Vagina (tissue), 2 donors: ENCODE measurements around the gene TIMM10. TPM values are rescaled to one million over a fixed set of nuclear protein-coding genes. Genes with fewer than 3 reads are reported as not detected.
A peak's percentile ranks its signal among the peaks of the same experiment; 100 is the strongest.

Source experiments
- DNase-seq, 2 donors: peaks; one replicate each; pipeline ENCODE4 v3.0.0-alpha.2; 2017; ENCODE audit errors: extremely low spot score in 2 of 2
- H3K27ac ChIP-seq: fragments of 200-600 bp; sonication (generic); one replicate; pipeline ENCODE4 v1.5.1; 2019
- H3K27me3 ChIP-seq: fragments of 200-600 bp; sonication (generic); one replicate; pipeline ENCODE4 v1.5.1; 2019
- H3K36me3 ChIP-seq, 2 donors: fragments of 200-600 bp; sonication (generic); one replicate each; pipeline ENCODE4 v1.5.1; 2017 to 2019
- H3K4me1 ChIP-seq: fragments of 200-600 bp; sonication (generic); one replicate; pipeline ENCODE4 v1.5.1; 2019
- H3K4me3 ChIP-seq, 2 donors: fragments of 200-600 bp; sonication (generic); 1 replicate in 1 of 2; 2 replicates in 1 of 2; pipeline ENCODE4 v1.5.1; 2016 to 2019
- H3K9me3 ChIP-seq: fragments of 200-600 bp; sonication (generic); one replicate; pipeline ENCODE4 v1.5.1; 2019
- CTCF ChIP-seq, 3 experiments: fragments of 450-650 bp in 2 of 3; fragments of 200-600 bp in 1 of 3; sonication (generic) in 1 of 3; IDR thresholded peaks; one replicate each; pipeline ENCODE4 v1.5.1; 2017 to 2019; ENCODE audit warnings: antibody characterized with exemption in 3 of 3, mild to moderate bottlenecking in 2 of 3, moderate library complexity in 2 of 3
- POLR2A ChIP-seq, 2 donors: fragments of 450-650 bp; IDR thresholded peaks; one replicate each; pipeline ENCODE4 v1.6.1; 2017; ENCODE audit warnings: antibody characterized with exemption in 2 of 2, mild to moderate bottlenecking in 2 of 2, moderate library complexity in 2 of 2
- POLR2AphosphoS5 ChIP-seq, 2 donors: sonication (generic); formaldehyde crosslinking; IDR thresholded peaks; one replicate each; pipeline ENCODE4 v1.9.0; 2017; ENCODE audit warnings: antibody characterized with exemption in 2 of 2, mild to moderate bottlenecking in 2 of 2, low read depth in 1 of 2; ENCODE audit not compliant: insufficient read depth in 1 of 2
- intact Hi-C: fragments of 100-400 bp; cut with DNase I; formaldehyde crosslinking; loops from one replicate; pipeline ENCODE4 v1.15.1; 2023
- total RNA-seq: library from RNA; depleted of rRNA; stranded (reverse); fragments of >200 nt; gene quantifications from one replicate; pipeline ENCODE4 v1.2.3, GENCODE V29; 2016

TIMM10 gene
- total RNA-seq, 1 donor from 2014 or later: 45.2 TPM

DNA sequence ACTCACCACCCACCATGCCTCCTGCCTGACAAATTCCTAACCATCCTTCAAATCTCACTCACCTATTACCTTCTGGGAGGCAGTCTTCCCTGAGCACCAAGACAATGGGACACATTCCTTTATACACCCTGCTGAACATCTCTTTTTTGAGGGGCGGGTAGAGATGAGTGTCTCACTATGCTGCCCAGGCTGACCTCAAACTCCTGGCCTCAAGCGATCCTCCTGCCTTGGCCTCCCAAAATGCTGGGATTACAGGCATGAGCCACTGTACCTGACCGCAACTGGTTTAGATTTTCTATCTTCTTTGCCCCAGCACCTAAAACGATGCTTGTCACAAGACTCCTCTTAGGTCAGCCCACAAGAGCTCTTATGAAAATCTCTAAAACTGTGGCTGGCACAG lies 7.1 kb downstream of the TIMM10 start:
- Histone ChIP-seq H3K27ac (no peak overlapping the region), H3K9me3 (no peaks in the 10 kb centered on the region), H3K4me3 (no peak overlapping the region), H3K4me1 (no peaks in the 10 kb centered on the region), H3K36me3 (no peaks in the 10 kb centered on the region), H3K27me3 (no peaks in the 10 kb centered on the region)
- intact Hi-C loops: loop anchor here (10.0 kb wide), 1 partner anchor 179 kb away; no protein-coding TSS in a partner anchor
- TF ChIP-seq POLR2A (IDR thresholded peaks at IDR 0.05): no peak
- TF ChIP-seq POLR2AphosphoS5 (IDR thresholded peaks at IDR 0.05; ENCODE audit: insufficient read depth in 1 of 2, low read depth in 1 of 2): no peak
- TF ChIP-seq CTCF (IDR thresholded peaks at IDR 0.05): no peak
- DNase-seq: no peak

DNA sequence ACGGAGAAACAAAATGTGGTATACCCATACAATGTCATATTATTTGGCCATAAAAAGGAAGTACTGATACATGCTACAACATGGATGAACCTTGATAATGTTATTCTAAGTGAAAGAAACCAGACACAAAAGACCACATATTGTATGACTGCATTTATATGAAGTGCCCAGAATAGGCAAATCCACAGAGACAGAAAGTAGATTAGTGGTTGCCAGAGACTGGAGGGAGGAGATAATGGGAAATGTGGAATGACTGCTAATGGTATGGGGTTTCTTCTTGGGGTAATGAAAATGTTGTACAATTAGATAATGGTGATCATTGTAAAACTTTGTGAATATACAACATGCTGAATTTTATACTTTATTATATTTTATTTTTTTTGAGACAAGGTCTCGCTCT lies 9.4 kb downstream of the TIMM10 start:
- Histone ChIP-seq H3K27me3 (no peaks in the 10 kb centered on the region), H3K9me3 (no peaks in the 10 kb centered on the region), H3K4me1 (peaks cover 2% of the 10 kb centered on the region), H3K27ac (no peak overlapping the region), H3K36me3 (no peaks in the 10 kb centered on the region), H3K4me3 (no peak overlapping the region)
- DNase-seq: no peak
- intact Hi-C loops: loop anchor here (10.0 kb wide), 1 partner anchor 176 kb away; no protein-coding TSS in a partner anchor
- TF ChIP-seq CTCF (IDR thresholded peaks at IDR 0.05) (no peak), POLR2AphosphoS5 (IDR thresholded peaks at IDR 0.05; ENCODE audit: insufficient read depth in 1 of 2, low read depth in 1 of 2) (no peak), POLR2A (IDR thresholded peaks at IDR 0.05) (no peak)

GRCh38 chr11:57516061-57516443 lies 14.5 kb downstream of the TIMM10 start:
- Histone ChIP-seq H3K4me3 (peak overlapping the region; percentile 75 to 85), H3K36me3 (no peaks in the 10 kb centered on the region), H3K27ac (peak overlapping the region; percentile 57), H3K27me3 (no peaks in the 10 kb centered on the region), H3K9me3 (no peaks in the 10 kb centered on the region), H3K4me1 (peaks cover 24% of the 10 kb centered on the region)
- TF ChIP-seq POLR2A (IDR thresholded peaks at IDR 0.05) (no peak), CTCF (IDR thresholded peaks at IDR 0.05) (no peak), POLR2AphosphoS5 (IDR thresholded peaks at IDR 0.05; ENCODE audit: insufficient read depth in 1 of 2, low read depth in 1 of 2) (no peak)
- no peak for DNase-seq
- intact Hi-C loops: no loop called here

GRCh38 chr11:57515332-57516060 lies 15.1 kb downstream of the TIMM10 start, which contains the start of gene SLC43A1:
SLC43A1 (minus strand) TSS chr11:57515702; CDS start chr11:57514111, 1,591 bp downstream.
- peaks cover 24% of the 10 kb centered on the region for H3K4me1 ChIP-seq
- no peak for DNase-seq
- H3K36me3 ChIP-seq: no peaks in the 10 kb centered on the region
- H3K27ac ChIP-seq: peak within 1 kb of the TSS; percentile 57
- H3K9me3 ChIP-seq: no peaks in the 10 kb centered on the region
- intact Hi-C loops: no loop called here
- TF ChIP-seq CTCF (IDR thresholded peaks at IDR 0.05) (no peak), POLR2AphosphoS5 (IDR thresholded peaks at IDR 0.05; ENCODE audit: insufficient read depth in 1 of 2, low read depth in 1 of 2) (peak; percentile 17 to 76), POLR2A (IDR thresholded peaks at IDR 0.05) (peak in 1 of 2 donors; percentile 9)
- peak within 1 kb of the TSS; percentile 75 to 85 for H3K4me3 ChIP-seq
- no peaks in the 10 kb centered on the region for H3K27me3 ChIP-seq
